Measurements from ENCODE around the gene PI16.

- TF ChIP-seq REST (IDR thresholded peaks at IDR 0.05; ENCODE audit: low read depth, low read length) (no peak), RCOR1 (IDR thresholded peaks at IDR 0.05; ENCODE audit: low read length) (no peak)
- TF ChIP-seq, protein P1, sequence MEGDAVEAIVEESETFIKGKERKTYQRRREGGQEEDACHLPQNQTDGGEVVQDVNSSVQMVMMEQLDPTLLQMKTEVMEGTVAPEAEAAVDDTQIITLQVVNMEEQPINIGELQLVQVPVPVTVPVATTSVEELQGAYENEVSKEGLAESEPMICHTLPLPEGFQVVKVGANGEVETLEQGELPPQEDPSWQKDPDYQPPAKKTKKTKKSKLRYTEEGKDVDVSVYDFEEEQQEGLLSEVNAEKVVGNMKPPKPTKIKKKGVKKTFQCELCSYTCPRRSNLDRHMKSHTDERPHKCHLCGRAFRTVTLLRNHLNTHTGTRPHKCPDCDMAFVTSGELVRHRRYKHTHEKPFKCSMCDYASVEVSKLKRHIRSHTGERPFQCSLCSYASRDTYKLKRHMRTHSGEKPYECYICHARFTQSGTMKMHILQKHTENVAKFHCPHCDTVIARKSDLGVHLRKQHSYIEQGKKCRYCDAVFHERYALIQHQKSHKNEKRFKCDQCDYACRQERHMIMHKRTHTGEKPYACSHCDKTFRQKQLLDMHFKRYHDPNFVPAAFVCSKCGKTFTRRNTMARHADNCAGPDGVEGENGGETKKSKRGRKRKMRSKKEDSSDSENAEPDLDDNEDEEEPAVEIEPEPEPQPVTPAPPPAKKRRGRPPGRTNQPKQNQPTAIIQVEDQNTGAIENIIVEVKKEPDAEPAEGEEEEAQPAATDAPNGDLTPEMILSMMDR (IDR thresholded peaks at IDR 0.05), result no peak
Measured at GRCh38 chr6:36955136-36955535, 598 bp downstream of the PI16 start.
